ENCODE data around the gene RFTN1. TPM values are rescaled to one million over a fixed set of nuclear protein-coding genes. Genes with fewer than 3 reads are reported as not detected.

RFTN1 gene
- total and polyA plus RNA-seq, 9 of the 15 experiments (the other 6 are each of a cell fraction or from before 2014, with no cell fraction given), result 0.08 to 0.51 (median 0.11) TPM; not detected in 6

DNA sequence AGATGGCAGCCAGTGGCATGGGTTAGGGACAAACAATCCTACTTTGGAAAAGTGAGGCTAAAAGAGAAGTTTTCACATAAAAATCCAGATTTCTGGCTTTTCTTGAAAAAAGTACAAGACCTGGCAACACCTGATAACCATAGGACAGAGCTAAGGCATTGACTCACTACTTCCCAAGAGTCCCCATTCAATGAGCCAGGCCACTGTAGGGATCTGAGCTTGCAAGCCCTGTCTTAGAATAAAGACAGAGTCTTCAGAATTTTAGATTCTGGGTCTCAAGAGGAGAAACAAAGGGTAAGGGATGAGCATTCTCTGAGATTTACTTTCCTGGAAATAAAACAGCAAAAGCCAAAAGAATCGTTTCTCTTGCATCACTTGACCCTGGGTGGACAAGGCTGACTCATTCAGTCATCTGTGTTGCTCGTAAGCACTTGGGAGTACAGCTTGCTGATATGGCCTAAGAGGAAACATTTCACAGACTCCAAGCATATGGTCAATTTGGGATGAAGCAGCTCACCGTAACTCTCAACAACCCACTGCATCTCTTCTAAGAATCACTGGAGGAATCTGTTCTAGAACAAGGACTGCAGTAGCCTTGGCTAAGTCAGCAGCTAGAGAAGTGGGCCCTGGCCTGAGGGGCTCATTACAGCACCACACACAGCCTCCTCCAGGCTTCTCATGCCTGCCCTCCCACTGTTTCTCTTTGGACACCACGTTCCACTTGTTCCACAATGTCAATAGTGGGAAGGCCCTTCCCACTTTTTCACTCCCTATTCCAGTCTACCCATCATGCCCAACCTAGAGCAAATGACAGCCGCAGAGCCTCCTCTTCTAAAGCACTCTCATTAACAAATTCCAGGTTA lies 86.2 kb downstream of the RFTN1 start:
- FAIRE-seq, result no peak
- no peak overlapping the region for H3K27ac ChIP-seq (ENCODE audit: extremely low read depth, low read depth, low read length)
- peak; percentile 61 for ATAC-seq
- WGBS (ENCODE audit: insufficient coverage, low coverage, missing lambda C conversion rate), result 0% methylated on average over 5 of the region's 5 CpGs
- no peak overlapping the region for H2AFZ ChIP-seq (ENCODE audit: low read depth, low read length)
- no peak for DNase-seq (ENCODE audit: extremely low read depth in 1 of 4, low spot score in 3 of 4)
- BruUV-seq (replicated peaks), result no TSS peak
- H3K9ac ChIP-seq (ENCODE audit: insufficient read depth in 1 of 2, low read depth in 2 of 2, low read length in 2 of 2), result no peak overlapping the region
- no peaks in the 10 kb centered on the region for H3K4me1 ChIP-seq (replicated peaks in 1 of 2; ENCODE audit: control insufficient read depth in 2 of 2, insufficient read depth in 2 of 2, low read length in 2 of 2)
- POLR2A ChIA-PET, result interaction anchor here (0.7 kb wide), 1 partner anchor 42 kb away, joined by 3 read pairs; no protein-coding TSS in a partner anchor
- peaks cover 13 to 20% of the 10 kb centered on the region in 2 experiments for H3K27me3 ChIP-seq (ENCODE audit: control insufficient read depth in 2 of 2, insufficient read depth in 2 of 2, low read length in 2 of 2)
- no peaks in the 10 kb centered on the region for H3K36me3 ChIP-seq (ENCODE audit: control insufficient read depth, insufficient read depth, low read length)
- no peak overlapping the region for H3K4me2 ChIP-seq (ENCODE audit: insufficient read depth, low read length)
- intact Hi-C loops (cut with micrococcal nuclease) (no loop called here), in situ Hi-C loops (cut with MboI) (no loop called here)
- H3K79me2 ChIP-seq (ENCODE audit: control insufficient read depth, insufficient read depth, low read length), result no peaks in the 10 kb centered on the region
- CTCF ChIA-PET (ENCODE audit: low intra/inter-chr PET ratio), result no interaction called here
- H4K20me1 ChIP-seq (replicated peaks; ENCODE audit: control insufficient read depth, insufficient read depth, low read length), result no peaks in the 10 kb centered on the region
- H3K9me3 ChIP-seq (replicated peaks; ENCODE audit: control insufficient read depth, insufficient read depth, low read depth, low read length), result no peaks in the 10 kb centered on the region
- H3K9me1 ChIP-seq (ENCODE audit: control insufficient read depth, insufficient read depth, low read length), result no peaks in the 10 kb centered on the region
- no peak overlapping the region for H3K4me3 ChIP-seq
- TF ChIP-seq FOSL1 (tag; conservative IDR thresholded peaks at IDR 0.05) (peak; percentile 65), NCOA6 (IDR thresholded peaks at IDR 0.05) (no peak), RAD21 (CRISPR knock-in tag; conservative IDR thresholded peaks at IDR 0.05 in 1 of 2, IDR thresholded peaks at IDR 0.05 in 1 of 2) (no peak), GABPA (tag; conservative IDR thresholded peaks at IDR 0.05; ENCODE audit: low read depth) (no peak), CBFB (CRISPR knock-in tag; IDR thresholded peaks at IDR 0.05) (no peak), CEBPG (CRISPR knock-in tag; IDR thresholded peaks at IDR 0.05) (no peak), CEBPG (tag; conservative IDR thresholded peaks at IDR 0.05 in 1 of 2, IDR thresholded peaks at IDR 0.05 in 1 of 2) (peak in 1 of 2 experiments; percentile 78; a peak in 2 of 4 replicates), KDM1A (IDR thresholded peaks at IDR 0.05) (no peak), BHLHE40 (IDR thresholded peaks at IDR 0.05; ENCODE audit: low read length) (no peak), RCOR1 (IDR thresholded peaks at IDR 0.05; ENCODE audit: borderline replicate concordance in 1 of 2, low read depth in 2 of 2, low read length in 2 of 2) (0 out of 4 replicates have a peak, but pooled peaks of 1 of the 2 experiments have one; percentile 18), ELF4 (CRISPR knock-in tag; IDR thresholded peaks at IDR 0.05) (no peak), SIRT6 (IDR thresholded peaks at IDR 0.05; ENCODE audit: low read depth, low read length) (no peak)
- TF ChIP-seq, protein P1, sequence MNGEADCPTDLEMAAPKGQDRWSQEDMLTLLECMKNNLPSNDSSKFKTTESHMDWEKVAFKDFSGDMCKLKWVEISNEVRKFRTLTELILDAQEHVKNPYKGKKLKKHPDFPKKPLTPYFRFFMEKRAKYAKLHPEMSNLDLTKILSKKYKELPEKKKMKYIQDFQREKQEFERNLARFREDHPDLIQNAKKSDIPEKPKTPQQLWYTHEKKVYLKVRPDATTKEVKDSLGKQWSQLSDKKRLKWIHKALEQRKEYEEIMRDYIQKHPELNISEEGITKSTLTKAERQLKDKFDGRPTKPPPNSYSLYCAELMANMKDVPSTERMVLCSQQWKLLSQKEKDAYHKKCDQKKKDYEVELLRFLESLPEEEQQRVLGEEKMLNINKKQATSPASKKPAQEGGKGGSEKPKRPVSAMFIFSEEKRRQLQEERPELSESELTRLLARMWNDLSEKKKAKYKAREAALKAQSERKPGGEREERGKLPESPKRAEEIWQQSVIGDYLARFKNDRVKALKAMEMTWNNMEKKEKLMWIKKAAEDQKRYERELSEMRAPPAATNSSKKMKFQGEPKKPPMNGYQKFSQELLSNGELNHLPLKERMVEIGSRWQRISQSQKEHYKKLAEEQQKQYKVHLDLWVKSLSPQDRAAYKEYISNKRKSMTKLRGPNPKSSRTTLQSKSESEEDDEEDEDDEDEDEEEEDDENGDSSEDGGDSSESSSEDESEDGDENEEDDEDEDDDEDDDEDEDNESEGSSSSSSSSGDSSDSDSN (IDR thresholded peaks at IDR 0.05; ENCODE audit: borderline replicate concordance in 1 of 2, low read depth in 2 of 2, low read length in 2 of 2), result no peak
- TF ChIP-seq, protein P2, sequence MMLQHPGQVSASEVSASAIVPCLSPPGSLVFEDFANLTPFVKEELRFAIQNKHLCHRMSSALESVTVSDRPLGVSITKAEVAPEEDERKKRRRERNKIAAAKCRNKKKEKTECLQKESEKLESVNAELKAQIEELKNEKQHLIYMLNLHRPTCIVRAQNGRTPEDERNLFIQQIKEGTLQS (IDR thresholded peaks at IDR 0.05), result peak; percentile 73; the same call in 1 of the 2 replicates
- TF ChIP-seq, protein P2 (CRISPR knock-in tag; conservative IDR thresholded peaks at IDR 0.05), result no peak
- TF ChIP-seq, protein P3, sequence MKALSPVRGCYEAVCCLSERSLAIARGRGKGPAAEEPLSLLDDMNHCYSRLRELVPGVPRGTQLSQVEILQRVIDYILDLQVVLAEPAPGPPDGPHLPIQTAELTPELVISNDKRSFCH (CRISPR knock-in tag; IDR thresholded peaks at IDR 0.05), result no peak
- TF ChIP-seq, protein P3 (tag; IDR thresholded peaks at IDR 0.05), result no peak
